NCI-H345 (cell line): ENCODE measurements around the gene GTF2IRD1.
"Not testable (repeated sequence)": the region's sequence is repeated elsewhere in the genome, so short reads cannot be mapped to it uniquely, and the experiment has no call there.

ENCODE experiments used
- DNase-seq: peaks from one replicate; lab custom pipeline; 2025; lab: John Stamatoyannopoulos, UW

Gene GTF2IRD1

GRCh38 chr7:74470504-74470903, 16.8 kb downstream of the GTF2IRD1 start:
- no peak for DNase-seq

GRCh38 chr7:74473116-74473515, 19.4 kb downstream of the GTF2IRD1 start:
- no peak for DNase-seq

- no peak for DNase-seq
Observed at GRCh38 chr7:74474271-74474865, 20.7 kb downstream of the GTF2IRD1 start.

- DNase-seq: peak; percentile 58
Observed at GRCh38 chr7:74475243-74475986, 21.7 kb downstream of the GTF2IRD1 start.

GRCh38 chr7:74475987-74476350, 22.3 kb downstream of the GTF2IRD1 start:
- no peak for DNase-seq

GRCh38 chr7:74476626-74477025, 22.9 kb downstream of the GTF2IRD1 start:
- DNase-seq: no peak

GRCh38 chr7:74478671-74479065, 25.0 kb downstream of the GTF2IRD1 start:
- DNase-seq: no peak

GRCh38 chr7:74479066-74479781, 25.5 kb downstream of the GTF2IRD1 start:
- peak; percentile 49 for DNase-seq

- DNase-seq: no peak
Observed at GRCh38 chr7:74479961-74480829, 26.5 kb downstream of the GTF2IRD1 start.

GRCh38 chr7:74480861-74481417, 27.2 kb downstream of the GTF2IRD1 start:
- no peak for DNase-seq

- no peak for DNase-seq
Observed at GRCh38 chr7:74481458-74482196, 27.9 kb downstream of the GTF2IRD1 start.

GRCh38 chr7:74482197-74482467, 28.4 kb downstream of the GTF2IRD1 start:
- no peak for DNase-seq

GRCh38 chr7:74482629-74483401, 29.1 kb downstream of the GTF2IRD1 start:
- DNase-seq: no peak

- no peak for DNase-seq
Observed at GRCh38 chr7:74483402-74484336, 30.0 kb downstream of the GTF2IRD1 start.

GRCh38 chr7:74485611-74486010, 31.9 kb downstream of the GTF2IRD1 start:
- no peak for DNase-seq

GRCh38 chr7:74488518-74489030, 34.9 kb downstream of the GTF2IRD1 start:
- not testable (repeated sequence) for DNase-seq

- DNase-seq: no peak
Observed at GRCh38 chr7:74489997-74490945, 36.6 kb downstream of the GTF2IRD1 start.

GRCh38 chr7:74491490-74491889, 37.8 kb downstream of the GTF2IRD1 start:
- not testable (repeated sequence) for DNase-seq
